ENCODE results near the gene NAGA. TPM values are rescaled to one million over a fixed set of nuclear protein-coding genes. Genes with fewer than 3 reads are reported as not detected.
A peak's percentile ranks its signal among the peaks of the same experiment; 100 is the strongest.
"Not testable (repeated sequence)": the region's sequence is repeated elsewhere in the genome, so short reads cannot be mapped to it uniquely, and the experiment has no call there.

The NAGA gene
- 10 to 100 TPM; 21.9 to 35.0 (median 33.0) TPM for total RNA-seq

GRCh38 chr22:42070517-42071422 lies at the start of gene NAGA:
Gene NAGA (minus strand): TSS chr22:42070812. CDS start chr22:42070297, 515 bp downstream.
- H3K4me3 ChIP-seq, result peak within 1 kb of the TSS; percentile 50 to 76
- TF ChIP-seq EP300 (IDR thresholded peaks at IDR 0.05) (no peak), POLR2AphosphoS5 (IDR thresholded peaks at IDR 0.05) (peak; percentile 82), POLR2A (IDR thresholded peaks at IDR 0.05) (peak; percentile 52 to 59), CTCF (IDR thresholded peaks at IDR 0.05) (no peak)
- peaks cover 0 to 64% (median 14%) of the 10 kb centered on the region in 3 donors for H3K4me1 ChIP-seq
- no peaks in the 10 kb centered on the region for H3K27me3 ChIP-seq
- peaks cover 0 to 31% of the 10 kb centered on the region in 2 donors for H3K36me3 ChIP-seq
- WGBS, 2 donors (ENCODE audit: low coverage in 1 of 2), result 0 to 3% methylated on average over 3 to 6 of the region's 56 CpGs
- ATAC-seq, result peak; percentile 97
- no peaks in the 10 kb centered on the region for H3K9me3 ChIP-seq
- H3K27ac ChIP-seq, result peak within 1 kb of the TSS; percentile 70 to 94 (median 90)

- ATAC-seq, result no peak
- no peak for TF ChIP-seq CTCF (IDR thresholded peaks at IDR 0.05)
- peaks cover 0 to 11% (median 0%) of the 10 kb centered on the region in 3 donors for H3K9me3 ChIP-seq
- H3K27me3 ChIP-seq, result no peaks in the 10 kb centered on the region
- H3K4me3 ChIP-seq, result no peak overlapping the region
- no peak overlapping the region for H3K27ac ChIP-seq
- H3K36me3 ChIP-seq, result no peaks in the 10 kb centered on the region
- H3K4me1 ChIP-seq, result no peaks in the 10 kb centered on the region
- 92 to 100% methylated on average over 1 to 3 of the region's 4 CpGs for WGBS, 2 donors (ENCODE audit: low coverage in 1 of 2)
Measured at GRCh38 chr22:42116848-42117424, 46.3 kb upstream of the NAGA start.

GRCh38 chr22:42115420-42115830 lies 44.8 kb upstream of the NAGA start:
- not testable (repeated sequence) for ATAC-seq, H3K36me3 ChIP-seq, H3K4me1 ChIP-seq, H3K4me3 ChIP-seq, H3K27ac ChIP-seq, H3K27me3 ChIP-seq
- 72 to 85% methylated on average over 5 to 6 of the region's 6 CpGs for WGBS, 2 donors (ENCODE audit: low coverage in 1 of 2)
- peaks cover 0 to 11% (median 0%) of the 10 kb centered on the region in 3 donors for H3K9me3 ChIP-seq

- WGBS, 2 donors (ENCODE audit: low coverage in 1 of 2), result 61 to 84% methylated on average over 2 to 7 of the region's 7 CpGs
- Histone ChIP-seq H3K4me3 (no peak overlapping the region), H3K27me3 (no peaks in the 10 kb centered on the region), H3K9me3 (peaks cover 0 to 11% (median 0%) of the 10 kb centered on the region in 3 donors), H3K4me1 (no peaks in the 10 kb centered on the region), H3K27ac (no peak overlapping the region), H3K36me3 (no peaks in the 10 kb centered on the region)
- TF ChIP-seq CTCF (IDR thresholded peaks at IDR 0.05) (peak in 1 of 4 experiments; percentile 45), POLR2A (IDR thresholded peaks at IDR 0.05) (no peak)
- ATAC-seq, result no peak
Measured at GRCh38 chr22:42114721-42115120, 44.1 kb upstream of the NAGA start.

GRCh38 chr22:42112793-42113192 lies 42.2 kb upstream of the NAGA start:
- not testable (repeated sequence) for H3K4me3 ChIP-seq, ATAC-seq, H3K4me1 ChIP-seq, H3K27me3 ChIP-seq, H3K27ac ChIP-seq, H3K36me3 ChIP-seq
- peaks cover 0 to 11% (median 0%) of the 10 kb centered on the region in 3 donors for H3K9me3 ChIP-seq
- WGBS, 2 donors (ENCODE audit: low coverage in 1 of 2), result 13 to 19% methylated on average over 3 of the region's 4 CpGs

GRCh38 chr22:42111798-42112197 lies 41.2 kb upstream of the NAGA start:
- Histone ChIP-seq H3K4me1 (no peaks in the 10 kb centered on the region), H3K27ac (no peak overlapping the region), H3K27me3 (no peaks in the 10 kb centered on the region), H3K36me3 (no peaks in the 10 kb centered on the region), H3K9me3 (peaks cover 0 to 11% (median 0%) of the 10 kb centered on the region in 3 donors), H3K4me3 (no peak overlapping the region)
- TF ChIP-seq EP300 (IDR thresholded peaks at IDR 0.05) (no peak), CTCF (IDR thresholded peaks at IDR 0.05) (no peak), POLR2AphosphoS5 (IDR thresholded peaks at IDR 0.05) (no peak), POLR2A (IDR thresholded peaks at IDR 0.05) (no peak)
- no peak for ATAC-seq
- WGBS, 2 donors (ENCODE audit: low coverage in 1 of 2), result 80 to 87% methylated on average over 4 of the region's 4 CpGs
